HG02571 (cell line): Measurements from ENCODE around the gene TXNRD2.

Experiments
- ATAC-seq: cut with Tn5 transposase; IDR thresholded peaks from one replicate; pipeline ENCODE4 v1.9.1; 2021; ENCODE audit warnings: mild to moderate bottlenecking, moderate library complexity; ENCODE audit not compliant: unreplicated experiment

The TXNRD2 gene

GRCh38 chr22:19967850-19968449 is 26.3 kb upstream of the TXNRD2 start:
- no peak for ATAC-seq

GRCh38 chr22:19966908-19967750 is 25.5 kb upstream of the TXNRD2 start:
- no peak for ATAC-seq

- ATAC-seq = no peak
Observed at GRCh38 chr22:19965771-19966709, 24.4 kb upstream of the TXNRD2 start.

GRCh38 chr22:19964701-19965386 is 23.2 kb upstream of the TXNRD2 start:
- no peak for ATAC-seq

- ATAC-seq = no peak
Observed at GRCh38 chr22:19963863-19964642, 22.4 kb upstream of the TXNRD2 start.

GRCh38 chr22:19962909-19963806 is 21.5 kb upstream of the TXNRD2 start:
- ATAC-seq = no peak

- ATAC-seq = no peak
Observed at GRCh38 chr22:19962246-19962908, 20.8 kb upstream of the TXNRD2 start.

- ATAC-seq = no peak
Observed at GRCh38 chr22:19961868-19962245, 20.2 kb upstream of the TXNRD2 start.

GRCh38 chr22:19961201-19961580 is 19.6 kb upstream of the TXNRD2 start:
- no peak for ATAC-seq

- ATAC-seq = no peak
Observed at GRCh38 chr22:19960491-19961200, 19.0 kb upstream of the TXNRD2 start.

GRCh38 chr22:19959587-19960490 is 18.2 kb upstream of the TXNRD2 start:
- ATAC-seq = no peak

GRCh38 chr22:19959043-19959586 is 17.5 kb upstream of the TXNRD2 start:
- ATAC-seq = no peak

- no peak for ATAC-seq
Observed at GRCh38 chr22:19958083-19959042, 16.7 kb upstream of the TXNRD2 start.

- no peak for ATAC-seq
Observed at GRCh38 chr22:19957445-19957844, 15.8 kb upstream of the TXNRD2 start.
